Activated CD4-positive, alpha-beta memory T cell treated with anti-CD3 and anti-CD28 coated beads, Interleukin-2, amount 10 ng/mL, durations not matched to agents 7 days and 5 days (primary cell): ENCODE data around the gene ZCCHC24. TPM values are rescaled to one million over a fixed set of nuclear protein-coding genes. Genes with fewer than 3 reads are reported as not detected.

Experiments
- CTCF ChIA-PET: fragments of 350-600 bp; sonication (Branson Sonifier 250); formaldehyde crosslinking; loops from one replicate; lab custom pipeline; 2021; ENCODE audit warnings: antibody characterized with exemption, inconsistent platforms; lab: Charles Lee
- POLR2A ChIA-PET: fragments of 350-600 bp; sonication (Branson Sonifier 250); formaldehyde crosslinking; loops from one replicate; lab custom pipeline; 2021; ENCODE audit warnings: antibody characterized with exemption; lab: Charles Lee
- DNase-seq: peaks from one replicate; pipeline ENCODE4 v3.0.0-alpha.2; 2020
- H3K27ac Mint-ChIP-seq: one replicate; pipeline ENCODE4 v1.8.0; 2021; ENCODE audit warnings: mild to moderate bottlenecking, mixed read lengths
- H3K27me3 Mint-ChIP-seq: one replicate; pipeline ENCODE4 v1.8.0; 2021; ENCODE audit warnings: mixed read lengths
- H3K36me3 Mint-ChIP-seq: one replicate; pipeline ENCODE4 v1.8.0; 2021; ENCODE audit warnings: low read depth, mixed read lengths
- H3K4me1 Mint-ChIP-seq: one replicate; pipeline ENCODE4 v1.8.0; 2021; ENCODE audit warnings: mixed read lengths
- H3K4me3 Mint-ChIP-seq: one replicate; pipeline ENCODE4 v1.8.0; 2021; ENCODE audit warnings: mild to moderate bottlenecking, mixed read lengths
- H3K9me3 Mint-ChIP-seq: one replicate; pipeline ENCODE4 v1.8.0; 2021; ENCODE audit warnings: mixed read lengths
- total RNA-seq, 2 experiments: library from RNA; stranded (reverse); gene quantifications; one replicate each; pipeline ENCODE4 v1.2.3, GENCODE V29; 2021

Gene ZCCHC24
- total RNA-seq, 2 experiments from 2014 or later: 1.5 TPM

GRCh38 chr10:79399223-79399831 is 46.1 kb downstream of the ZCCHC24 start:
- Mint-ChIP-seq H3K36me3 (no peaks in the 10 kb centered on the region), H3K4me3 (no peak overlapping the region), H3K27ac (no peak overlapping the region), H3K27me3 (no peaks in the 10 kb centered on the region), H3K4me1 (peaks cover 2% of the 10 kb centered on the region), H3K9me3 (no peaks in the 10 kb centered on the region)
- POLR2A ChIA-PET: no interaction called here
- DNase-seq: no peak
- CTCF ChIA-PET: no interaction called here

GRCh38 chr10:79398642-79399041 is 46.8 kb downstream of the ZCCHC24 start:
- Mint-ChIP-seq H3K4me3 (no peak overlapping the region), H3K4me1 (peaks cover 2% of the 10 kb centered on the region), H3K27me3 (no peaks in the 10 kb centered on the region), H3K36me3 (no peaks in the 10 kb centered on the region), H3K27ac (no peak overlapping the region), H3K9me3 (no peaks in the 10 kb centered on the region)
- DNase-seq: no peak
- CTCF ChIA-PET: no interaction called here
- POLR2A ChIA-PET: no interaction called here

DNA sequence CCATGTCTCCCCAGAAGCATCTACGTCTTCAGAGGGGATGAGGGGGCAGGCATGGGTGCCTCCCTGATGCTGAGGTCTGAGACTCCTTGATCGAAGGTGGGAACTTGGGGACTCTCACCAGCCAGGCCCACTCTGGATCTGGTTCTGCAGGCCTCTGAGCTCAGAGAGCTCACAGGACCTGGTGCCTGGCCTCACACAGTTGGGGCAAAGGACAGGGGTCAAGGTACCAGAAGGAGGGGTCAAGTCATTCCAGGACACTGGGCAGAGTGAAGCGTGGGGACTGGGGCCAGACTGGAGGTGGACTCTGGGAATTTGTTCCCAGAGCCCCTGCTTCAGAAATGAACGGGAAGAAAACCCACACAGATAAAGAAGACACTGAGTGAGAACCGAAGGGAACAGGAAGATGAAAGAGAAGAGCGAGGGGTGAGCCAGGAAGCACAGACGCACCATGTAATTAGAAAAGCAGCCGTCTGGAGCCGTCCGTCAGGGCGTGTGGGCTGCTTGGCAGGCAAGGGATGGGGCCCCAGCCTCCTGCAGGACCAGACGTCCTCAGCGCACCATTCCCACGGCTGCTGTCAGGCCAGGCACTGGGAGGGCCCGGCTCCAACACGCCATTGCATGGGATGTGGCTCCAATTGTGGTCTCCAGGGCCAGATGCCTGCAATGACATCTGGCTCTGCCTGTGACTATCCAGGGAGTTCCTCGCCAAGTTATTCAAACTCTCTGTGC is 47.7 kb downstream of the ZCCHC24 start:
- CTCF ChIA-PET: no interaction called here

DNA sequence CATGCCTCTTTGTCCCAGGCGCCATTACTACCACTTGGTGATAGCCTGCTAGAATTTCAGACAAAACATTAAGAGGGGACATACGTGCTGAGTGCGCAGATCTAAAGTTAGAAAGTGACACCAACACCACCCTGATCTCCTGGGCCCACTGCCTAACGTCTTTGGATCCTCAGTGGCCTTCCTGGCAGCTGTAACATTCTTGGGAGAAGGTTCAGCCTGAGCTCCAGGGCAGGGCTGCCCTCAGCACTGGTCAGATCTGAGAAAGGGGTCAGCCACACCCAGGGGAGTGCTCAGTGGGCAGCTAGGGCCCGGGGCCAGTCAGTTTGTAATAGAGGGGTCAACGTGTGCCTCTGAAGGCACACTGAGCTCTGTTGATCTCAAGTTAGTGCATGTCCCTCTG is 48.4 kb downstream of the ZCCHC24 start:
- Mint-ChIP-seq H3K27me3 (no peaks in the 10 kb centered on the region), H3K36me3 (no peaks in the 10 kb centered on the region), H3K9me3 (no peaks in the 10 kb centered on the region), H3K4me3 (no peak overlapping the region), H3K27ac (no peak overlapping the region), H3K4me1 (peaks cover 2% of the 10 kb centered on the region)
- no peak for DNase-seq
- ChIA-PET POLR2A (interaction anchor here (1.3 kb wide), 1 partner anchor 49 kb away, joined by 3 read pairs; no protein-coding TSS in a partner anchor), CTCF (no interaction called here)

More for the DNA sequence above, 47.7 kb downstream of the ZCCHC24 start:
- no peak overlapping the region for H3K27ac Mint-ChIP-seq
- H3K4me3 Mint-ChIP-seq: no peak overlapping the region
- no peaks in the 10 kb centered on the region for H3K27me3 Mint-ChIP-seq
- no peak for DNase-seq
- H3K36me3 Mint-ChIP-seq: no peaks in the 10 kb centered on the region
- H3K4me1 Mint-ChIP-seq: peaks cover 2% of the 10 kb centered on the region
- H3K9me3 Mint-ChIP-seq: no peaks in the 10 kb centered on the region
- POLR2A ChIA-PET: no interaction called here

GRCh38 chr10:79396520-79396919 is 48.9 kb downstream of the ZCCHC24 start:
- Mint-ChIP-seq H3K4me1 (peaks cover 2% of the 10 kb centered on the region), H3K9me3 (no peaks in the 10 kb centered on the region), H3K27me3 (no peaks in the 10 kb centered on the region), H3K4me3 (no peak overlapping the region), H3K36me3 (no peaks in the 10 kb centered on the region), H3K27ac (no peak overlapping the region)
- CTCF ChIA-PET: interaction anchor here (1.5 kb wide), 1 partner anchor 9 kb away, joined by 5 read pairs; no protein-coding TSS in a partner anchor
- DNase-seq: no peak
- POLR2A ChIA-PET: interaction anchor here (1.3 kb wide), 1 partner anchor 49 kb away, joined by 3 read pairs; no protein-coding TSS in a partner anchor

GRCh38 chr10:79394664-79395063 is 50.8 kb downstream of the ZCCHC24 start:
- Mint-ChIP-seq H3K4me3 (no peak overlapping the region), H3K9me3 (no peaks in the 10 kb centered on the region), H3K27me3 (no peaks in the 10 kb centered on the region), H3K36me3 (no peaks in the 10 kb centered on the region), H3K4me1 (peaks cover 2% of the 10 kb centered on the region), H3K27ac (no peak overlapping the region)
- ChIA-PET CTCF (interaction anchor here (1.4 to 1.6 kb wide), 2 partner anchors 21 to 74 kb away, joined by 3 to 4 read pairs; no protein-coding TSS in a partner anchor), POLR2A (no interaction called here)
- DNase-seq: no peak

GRCh38 chr10:79393924-79394610 is 51.4 kb downstream of the ZCCHC24 start:
- no peaks in the 10 kb centered on the region for H3K4me1 Mint-ChIP-seq
- H3K36me3 Mint-ChIP-seq: no peaks in the 10 kb centered on the region
- DNase-seq: no peak
- H3K9me3 Mint-ChIP-seq: no peaks in the 10 kb centered on the region
- H3K27ac Mint-ChIP-seq: no peak overlapping the region
- H3K4me3 Mint-ChIP-seq: no peak overlapping the region
- POLR2A ChIA-PET: no interaction called here
- no peaks in the 10 kb centered on the region for H3K27me3 Mint-ChIP-seq
- CTCF ChIA-PET: no interaction called here

DNA sequence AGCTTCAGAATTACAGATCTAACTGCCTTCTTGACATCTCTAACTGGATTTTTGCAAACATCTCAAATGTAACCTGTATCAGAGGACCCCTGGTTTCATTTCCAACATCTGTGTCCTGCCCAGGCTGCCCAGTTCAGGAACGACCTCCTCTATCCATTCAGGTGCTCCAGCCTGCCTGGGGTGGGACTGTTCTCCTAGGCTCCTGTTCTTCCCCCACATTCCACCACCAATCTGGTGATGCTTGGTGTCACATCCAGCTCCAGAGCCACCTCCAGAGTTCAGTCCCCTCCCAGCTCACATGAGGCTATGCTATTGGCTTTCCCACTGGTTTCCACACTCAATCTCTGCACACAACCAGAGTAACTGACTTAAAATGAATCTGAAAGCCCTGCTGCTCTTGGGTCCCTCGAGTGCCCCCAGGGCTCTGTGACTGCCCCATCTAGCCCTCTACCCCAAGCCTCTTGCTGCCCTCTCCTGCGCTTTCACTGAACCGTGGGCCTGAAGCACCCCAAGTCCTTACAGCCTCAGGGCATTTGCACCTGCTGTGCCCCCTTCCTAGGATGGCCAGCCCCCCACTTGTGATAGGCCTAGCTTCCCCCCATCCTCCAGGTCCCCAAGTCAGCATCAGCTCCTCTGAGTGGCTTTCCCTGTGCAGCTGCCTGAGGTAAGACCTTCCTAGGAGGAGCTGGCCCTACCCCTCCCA is 52.1 kb downstream of the ZCCHC24 start:
- no peak for DNase-seq
- no peaks in the 10 kb centered on the region for H3K36me3 Mint-ChIP-seq
- no peaks in the 10 kb centered on the region for H3K27me3 Mint-ChIP-seq
- no peaks in the 10 kb centered on the region for H3K9me3 Mint-ChIP-seq
- no peak overlapping the region for H3K27ac Mint-ChIP-seq
- CTCF ChIA-PET: no interaction called here
- POLR2A ChIA-PET: no interaction called here
- H3K4me3 Mint-ChIP-seq: no peak overlapping the region
- H3K4me1 Mint-ChIP-seq: no peaks in the 10 kb centered on the region

DNA sequence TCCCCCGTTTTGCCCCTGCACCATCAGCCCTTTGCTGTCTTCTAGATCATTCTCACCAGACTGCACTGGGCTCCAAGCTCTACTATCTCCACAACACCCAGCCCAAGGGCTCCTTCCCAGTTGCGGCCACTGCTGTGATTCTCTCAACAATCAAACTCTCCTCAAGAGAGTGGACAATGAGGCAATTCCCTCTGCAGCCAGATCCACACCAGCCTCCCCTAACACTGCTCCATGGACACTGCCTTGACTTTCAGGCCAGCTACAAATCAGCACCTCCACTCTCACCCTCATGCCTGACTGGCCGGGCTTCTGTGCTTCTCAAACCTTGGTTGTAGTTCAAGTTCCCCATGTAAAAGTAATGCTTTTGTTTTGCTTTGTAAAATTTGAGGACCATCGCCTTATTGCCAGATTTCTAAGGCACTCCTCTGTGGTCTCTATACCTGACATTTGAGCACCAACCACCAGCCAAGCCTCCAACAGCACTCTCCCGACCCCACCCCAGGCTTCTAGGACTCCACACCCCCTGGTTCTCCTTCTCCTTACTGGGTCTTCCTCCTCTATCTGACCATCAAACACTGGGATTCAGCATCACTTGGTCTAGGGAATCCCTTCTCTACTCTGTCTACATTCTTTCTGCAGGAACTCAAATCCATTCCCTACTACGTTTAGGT is 52.8 kb downstream of the ZCCHC24 start:
- CTCF ChIA-PET: no interaction called here

GRCh38 chr10:79392020-79392398 is 53.4 kb downstream of the ZCCHC24 start:
- H3K36me3 Mint-ChIP-seq: no peaks in the 10 kb centered on the region
- no peaks in the 10 kb centered on the region for H3K9me3 Mint-ChIP-seq
- CTCF ChIA-PET: no interaction called here
- no peak overlapping the region for H3K27ac Mint-ChIP-seq
- POLR2A ChIA-PET: no interaction called here
- DNase-seq: no peak
- H3K27me3 Mint-ChIP-seq: no peaks in the 10 kb centered on the region
- no peak overlapping the region for H3K4me3 Mint-ChIP-seq
- no peaks in the 10 kb centered on the region for H3K4me1 Mint-ChIP-seq

More for the DNA sequence above, 52.8 kb downstream of the ZCCHC24 start:
- no peak for DNase-seq
- POLR2A ChIA-PET: no interaction called here
- no peaks in the 10 kb centered on the region for H3K4me1 Mint-ChIP-seq
- no peak overlapping the region for H3K27ac Mint-ChIP-seq
- no peak overlapping the region for H3K4me3 Mint-ChIP-seq
- no peaks in the 10 kb centered on the region for H3K9me3 Mint-ChIP-seq
- no peaks in the 10 kb centered on the region for H3K36me3 Mint-ChIP-seq
- no peaks in the 10 kb centered on the region for H3K27me3 Mint-ChIP-seq

- POLR2A ChIA-PET: no interaction called here
- no peak overlapping the region for H3K4me3 Mint-ChIP-seq
- H3K36me3 Mint-ChIP-seq: no peaks in the 10 kb centered on the region
- CTCF ChIA-PET: interaction anchor here (0.9 to 1.2 kb wide), 2 partner anchors 9 to 17 kb away, joined by 3 read pairs; no protein-coding TSS in a partner anchor
- H3K27me3 Mint-ChIP-seq: no peaks in the 10 kb centered on the region
- DNase-seq: no peak
- H3K27ac Mint-ChIP-seq: no peak overlapping the region
- no peaks in the 10 kb centered on the region for H3K4me1 Mint-ChIP-seq
- H3K9me3 Mint-ChIP-seq: no peaks in the 10 kb centered on the region
These were observed 54.0 kb downstream of the ZCCHC24 start for GRCh38 chr10:79391231-79392019.
